Mesothelial cell of epicardium (in vitro differentiated cells): Measurements from ENCODE around the gene CSPG4. TPM values are rescaled to one million over a fixed set of nuclear protein-coding genes. Genes with fewer than 3 reads are reported as not detected.
"Not testable (repeated sequence)": the region's sequence is repeated elsewhere in the genome, so short reads cannot be mapped to it uniquely, and the experiment has no call there.

ENCODE experiments used
- DNase-seq, 2 experiments: peaks; one replicate each; pipeline ENCODE4 v3.0.0; 2021; ENCODE audit warnings: low spot score in 2 of 2; ENCODE audit not compliant: unreplicated experiment in 2 of 2
- H3K27ac Mint-ChIP-seq: 2 replicates; pipeline ENCODE4 v1.8.0; 2021; ENCODE audit warnings: mixed read lengths
- H3K27me3 Mint-ChIP-seq: 2 replicates; pipeline ENCODE4 v1.8.0; 2021; ENCODE audit warnings: low read depth, mixed read lengths
- H3K36me3 Mint-ChIP-seq: 2 replicates; pipeline ENCODE4 v1.8.0; 2021; ENCODE audit warnings: mixed read lengths
- H3K4me1 Mint-ChIP-seq: 2 replicates; pipeline ENCODE4 v1.8.0; 2021; ENCODE audit warnings: mixed read lengths
- H3K4me3 Mint-ChIP-seq: 2 replicates; pipeline ENCODE4 v1.8.0; 2021; ENCODE audit warnings: mild to moderate bottlenecking, moderate library complexity, mixed read lengths
- H3K9me3 Mint-ChIP-seq: 2 replicates; pipeline ENCODE4 v1.8.0; 2021; ENCODE audit warnings: mixed read lengths
- CTCF ChIP-seq: fragments of 200-600 bp; sonication (generic); IDR thresholded peaks from one replicate; pipeline ENCODE4 v1.5.0; 2021; ENCODE audit warnings: antibody characterized with exemption; ENCODE audit not compliant: unreplicated experiment
- total RNA-seq: library from RNA; stranded (reverse); gene quantifications from 3 replicates; pipeline ENCODE4 v1.2.1, GENCODE V29; 2021

Gene CSPG4
- total RNA-seq, 1 donor from 2014 or later, result 11.4 TPM

- no peak overlapping the region for H3K27ac Mint-ChIP-seq
- TF ChIP-seq CTCF, result no peak
- no peak overlapping the region for H3K4me3 Mint-ChIP-seq
- peaks cover 7% of the 10 kb centered on the region for H3K27me3 Mint-ChIP-seq
- H3K4me1 Mint-ChIP-seq, result no peaks in the 10 kb centered on the region
- no peaks in the 10 kb centered on the region for H3K36me3 Mint-ChIP-seq
- no peaks in the 10 kb centered on the region for H3K9me3 Mint-ChIP-seq
- no peak for DNase-seq
Observed at GRCh38 chr15:75750261-75751050, 37.8 kb upstream of the CSPG4 start.

- H3K9me3 Mint-ChIP-seq, result no peaks in the 10 kb centered on the region
- no peak overlapping the region for H3K4me3 Mint-ChIP-seq
- DNase-seq, result no peak
- no peaks in the 10 kb centered on the region for H3K36me3 Mint-ChIP-seq
- peaks cover 7% of the 10 kb centered on the region for H3K27me3 Mint-ChIP-seq
- H3K27ac Mint-ChIP-seq, result no peak overlapping the region
- no peak for TF ChIP-seq CTCF
- no peaks in the 10 kb centered on the region for H3K4me1 Mint-ChIP-seq
Observed at GRCh38 chr15:75749820-75750219, 37.2 kb upstream of the CSPG4 start.

- H3K27ac Mint-ChIP-seq, H3K9me3 Mint-ChIP-seq, H3K27me3 Mint-ChIP-seq, DNase-seq, H3K4me1 Mint-ChIP-seq, H3K36me3 Mint-ChIP-seq, H3K4me3 Mint-ChIP-seq: not testable (repeated sequence)
Observed at GRCh38 chr15:75748882-75749281, 36.2 kb upstream of the CSPG4 start.

GRCh38 chr15:75747121-75747520 is 34.5 kb upstream of the CSPG4 start:
- not testable (repeated sequence) for H3K36me3 Mint-ChIP-seq, H3K27me3 Mint-ChIP-seq, H3K27ac Mint-ChIP-seq, H3K4me1 Mint-ChIP-seq, DNase-seq, H3K9me3 Mint-ChIP-seq, H3K4me3 Mint-ChIP-seq

GRCh38 chr15:75745305-75745704 is 32.7 kb upstream of the CSPG4 start:
- no peak overlapping the region for H3K27ac Mint-ChIP-seq
- no peaks in the 10 kb centered on the region for H3K36me3 Mint-ChIP-seq
- no peak for TF ChIP-seq CTCF
- no peaks in the 10 kb centered on the region for H3K4me1 Mint-ChIP-seq
- DNase-seq, result no peak
- no peak overlapping the region for H3K4me3 Mint-ChIP-seq
- H3K9me3 Mint-ChIP-seq, result peaks cover 8% of the 10 kb centered on the region
- peaks cover 7% of the 10 kb centered on the region for H3K27me3 Mint-ChIP-seq

- H3K4me1 Mint-ChIP-seq, H3K9me3 Mint-ChIP-seq, H3K36me3 Mint-ChIP-seq, H3K4me3 Mint-ChIP-seq, H3K27ac Mint-ChIP-seq, DNase-seq: not testable (repeated sequence)
- peaks cover 16% of the 10 kb centered on the region for H3K27me3 Mint-ChIP-seq
Observed at GRCh38 chr15:75742346-75742745, 29.7 kb upstream of the CSPG4 start.

GRCh38 chr15:75739791-75740190 is 27.1 kb upstream of the CSPG4 start:
- no peak for DNase-seq
- Mint-ChIP-seq H3K4me3 (peak overlapping the region; percentile 85), H3K9me3 (peaks cover 8% of the 10 kb centered on the region), H3K4me1 (peaks cover 18% of the 10 kb centered on the region), H3K27ac (no peak overlapping the region), H3K27me3 (peaks cover 9% of the 10 kb centered on the region), H3K36me3 (no peaks in the 10 kb centered on the region)
- no peak for TF ChIP-seq CTCF
